ENCODE data around the gene SPATA45.

The SPATA45 gene

GRCh38 chr1:212864201-212864600 is 16.8 kb upstream of the SPATA45 start:
- no peak for TF ChIP-seq CTCF (IDR thresholded peaks at IDR 0.05)

- TF ChIP-seq CTCF (IDR thresholded peaks at IDR 0.05), result no peak
Measured at GRCh38 chr1:212862111-212862690, 14.8 kb upstream of the SPATA45 start.

- no peak for TF ChIP-seq CTCF (IDR thresholded peaks at IDR 0.05)
Measured at GRCh38 chr1:212860713-212861581, 13.5 kb upstream of the SPATA45 start.

- no peak for TF ChIP-seq CTCF (IDR thresholded peaks at IDR 0.05)
Measured at GRCh38 chr1:212858461-212859265, 11.2 kb upstream of the SPATA45 start.

GRCh38 chr1:212857992-212858460 is 10.6 kb upstream of the SPATA45 start, which contains the start of gene FLVCR1:
Gene FLVCR1 (plus strand): TSS chr1:212858275. CDS start chr1:212858453, 178 bp downstream.
- TF ChIP-seq CTCF (IDR thresholded peaks at IDR 0.05), result no peak

GRCh38 chr1:212856755-212857154 is 9.3 kb upstream of the SPATA45 start:
- TF ChIP-seq CTCF (IDR thresholded peaks at IDR 0.05), result no peak

GRCh38 chr1:212853658-212854057 is 6.2 kb upstream of the SPATA45 start:
- no peak for TF ChIP-seq CTCF (IDR thresholded peaks at IDR 0.05)

All from LNCAP (cell line).